ENCODE data around the gene UBR2. TPM values are rescaled to one million over a fixed set of nuclear protein-coding genes. Genes with fewer than 3 reads are reported as not detected.
"Not testable (repeated sequence)": the region's sequence is repeated elsewhere in the genome, so short reads cannot be mapped to it uniquely, and the experiment has no call there.

Gene UBR2
- total RNA-seq, 1 donor = 30.7 TPM

DNA sequence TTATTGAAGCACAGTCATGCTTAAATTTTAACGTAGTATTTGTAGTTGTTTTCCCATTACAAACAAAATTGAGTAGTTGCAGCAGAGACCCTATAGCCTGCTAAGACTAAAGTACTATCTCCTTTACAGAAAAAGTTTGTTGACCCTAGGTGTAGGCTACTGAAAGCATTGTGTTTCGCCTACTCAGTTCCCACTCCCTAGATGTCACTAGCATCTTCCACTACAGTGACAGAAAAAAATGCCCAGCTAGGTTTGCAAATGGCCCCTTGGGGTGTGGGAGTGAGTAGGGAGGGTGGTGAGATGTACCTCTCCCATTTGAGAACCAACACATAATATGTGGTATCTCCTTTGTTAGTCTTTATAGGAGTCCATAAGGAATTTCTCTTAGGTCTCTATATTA, 34.5 kb downstream of the UBR2 start:
- TF ChIP-seq, protein P1, sequence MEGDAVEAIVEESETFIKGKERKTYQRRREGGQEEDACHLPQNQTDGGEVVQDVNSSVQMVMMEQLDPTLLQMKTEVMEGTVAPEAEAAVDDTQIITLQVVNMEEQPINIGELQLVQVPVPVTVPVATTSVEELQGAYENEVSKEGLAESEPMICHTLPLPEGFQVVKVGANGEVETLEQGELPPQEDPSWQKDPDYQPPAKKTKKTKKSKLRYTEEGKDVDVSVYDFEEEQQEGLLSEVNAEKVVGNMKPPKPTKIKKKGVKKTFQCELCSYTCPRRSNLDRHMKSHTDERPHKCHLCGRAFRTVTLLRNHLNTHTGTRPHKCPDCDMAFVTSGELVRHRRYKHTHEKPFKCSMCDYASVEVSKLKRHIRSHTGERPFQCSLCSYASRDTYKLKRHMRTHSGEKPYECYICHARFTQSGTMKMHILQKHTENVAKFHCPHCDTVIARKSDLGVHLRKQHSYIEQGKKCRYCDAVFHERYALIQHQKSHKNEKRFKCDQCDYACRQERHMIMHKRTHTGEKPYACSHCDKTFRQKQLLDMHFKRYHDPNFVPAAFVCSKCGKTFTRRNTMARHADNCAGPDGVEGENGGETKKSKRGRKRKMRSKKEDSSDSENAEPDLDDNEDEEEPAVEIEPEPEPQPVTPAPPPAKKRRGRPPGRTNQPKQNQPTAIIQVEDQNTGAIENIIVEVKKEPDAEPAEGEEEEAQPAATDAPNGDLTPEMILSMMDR (IDR thresholded peaks at IDR 0.05; ENCODE audit: insufficient read depth, low read depth, low read length) = no peak
- H3K4me3 ChIP-seq (ENCODE audit: low read depth, low read length) = no peak overlapping the region
- no peak for DNase-seq (ENCODE audit: low read depth)

DNA sequence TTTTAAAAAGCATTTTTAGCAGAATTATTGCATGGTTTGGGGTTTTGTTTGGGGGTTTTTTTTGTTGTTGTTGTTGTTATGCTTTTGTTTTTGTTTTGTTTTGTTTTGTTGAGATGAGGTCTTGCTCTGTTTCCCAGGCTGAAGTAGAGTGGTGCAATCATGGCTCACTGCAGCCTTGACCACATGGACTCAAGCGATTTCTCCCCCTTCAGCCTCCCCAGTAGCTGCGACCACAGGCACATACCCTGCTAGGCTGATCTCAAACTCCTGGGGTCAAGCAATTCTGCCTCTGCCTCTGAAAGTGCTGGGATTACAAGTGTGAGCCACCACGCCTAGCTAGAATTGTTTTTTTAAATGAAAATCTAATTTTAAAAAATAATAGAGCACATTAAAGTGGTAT, 35.7 kb downstream of the UBR2 start:
- peak; percentile 36 for DNase-seq (ENCODE audit: low read depth)
- no peak overlapping the region for H3K4me3 ChIP-seq (ENCODE audit: low read depth, low read length)
- TF ChIP-seq, protein P1 (IDR thresholded peaks at IDR 0.05; ENCODE audit: insufficient read depth, low read depth, low read length) = no peak

DNA sequence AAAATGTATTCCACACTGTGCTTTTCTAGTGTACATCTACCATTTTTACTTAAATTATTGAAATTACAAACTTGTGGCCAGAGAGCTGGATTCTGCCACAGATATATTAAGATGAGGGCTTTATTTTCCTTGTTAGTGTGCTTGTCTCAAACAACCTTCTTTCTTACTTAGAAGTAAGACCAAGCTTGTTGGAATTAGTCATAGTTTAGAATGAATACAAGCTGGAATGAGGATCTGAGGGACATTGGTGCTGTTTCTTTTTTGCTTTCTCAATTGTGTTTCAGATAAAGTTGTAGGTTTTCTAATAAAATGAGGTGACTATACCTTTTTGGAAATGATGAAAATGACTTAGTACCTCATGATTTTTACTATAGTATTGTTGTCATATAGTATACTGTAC, 40.3 kb downstream of the UBR2 start:
- H3K4me3 ChIP-seq (ENCODE audit: low read depth, low read length) = no peak overlapping the region
- DNase-seq (ENCODE audit: low read depth) = no peak
- TF ChIP-seq, protein P1 (IDR thresholded peaks at IDR 0.05; ENCODE audit: insufficient read depth, low read depth, low read length) = no peak

DNA sequence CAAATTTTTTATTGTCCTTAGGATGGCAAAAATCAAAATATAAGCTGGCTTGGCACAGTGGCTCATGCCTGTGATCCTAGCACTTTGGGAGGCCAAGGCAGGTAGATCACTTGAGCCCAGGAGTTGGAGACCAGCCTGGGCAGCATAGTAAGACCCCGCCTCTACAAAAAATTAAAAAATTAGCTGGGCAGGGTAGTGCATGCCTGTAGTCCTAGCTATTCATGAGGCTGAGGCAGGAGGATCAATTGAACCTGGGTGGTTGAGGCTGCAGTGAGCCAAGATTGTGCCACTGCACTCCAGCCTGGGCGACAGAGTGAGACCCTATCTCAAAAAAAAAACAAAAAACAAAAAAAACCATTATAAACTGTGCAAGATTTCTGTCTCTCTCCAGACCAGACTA, 40.9 kb downstream of the UBR2 start:
- not testable (repeated sequence) for H3K4me3 ChIP-seq (ENCODE audit: low read depth, low read length); DNase-seq (ENCODE audit: low read depth)

DNA sequence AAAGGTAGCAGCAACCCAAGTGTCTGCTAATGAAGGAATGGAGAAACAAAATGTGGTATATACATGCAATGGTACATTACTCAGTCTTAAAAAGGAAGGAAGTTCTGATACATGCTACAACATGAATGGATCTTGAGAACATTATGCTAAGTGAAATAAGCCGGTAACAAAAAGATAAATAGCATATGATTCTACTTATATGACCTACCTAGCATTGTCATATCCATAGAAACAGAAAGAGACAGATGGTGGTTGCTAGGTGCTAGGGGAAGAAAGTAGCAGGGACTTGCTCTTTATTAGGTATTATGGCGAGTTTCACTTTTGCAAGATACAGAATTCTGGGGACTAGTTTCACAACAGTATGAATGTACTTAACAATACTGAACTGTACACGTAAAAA, 46.6 kb downstream of the UBR2 start:
- no peak for DNase-seq (ENCODE audit: low read depth)

DNA sequence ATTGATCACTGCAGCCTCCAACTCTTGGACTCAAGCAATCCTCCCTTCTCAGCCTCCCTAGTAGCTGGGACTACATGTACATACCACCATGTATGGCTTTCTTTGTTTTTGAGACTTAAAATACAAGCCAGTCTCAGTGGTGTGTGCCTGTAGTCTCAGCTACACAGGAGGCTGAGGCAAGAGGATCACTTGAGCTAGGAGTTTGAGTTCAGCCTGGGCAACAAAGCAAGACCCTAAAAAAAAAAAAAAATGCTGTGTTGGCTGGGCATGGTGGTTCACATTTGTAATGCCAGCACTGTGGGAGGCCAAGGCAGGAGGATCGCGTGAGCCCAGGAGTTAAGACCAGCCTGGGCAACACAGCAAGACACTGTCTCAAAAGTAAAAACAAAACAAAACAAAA, 51.7 kb downstream of the UBR2 start:
- no peak overlapping the region for H3K4me3 ChIP-seq (ENCODE audit: low read depth, low read length)
- TF ChIP-seq, protein P1 (IDR thresholded peaks at IDR 0.05; ENCODE audit: insufficient read depth, low read depth, low read length) = no peak
- DNase-seq (ENCODE audit: low read depth) = no peak

More for the DNA sequence above, 46.6 kb downstream of the UBR2 start:
- no peak overlapping the region for H3K4me3 ChIP-seq (ENCODE audit: low read depth, low read length)
- TF ChIP-seq, protein P1 (IDR thresholded peaks at IDR 0.05; ENCODE audit: insufficient read depth, low read depth, low read length) = no peak

DNA sequence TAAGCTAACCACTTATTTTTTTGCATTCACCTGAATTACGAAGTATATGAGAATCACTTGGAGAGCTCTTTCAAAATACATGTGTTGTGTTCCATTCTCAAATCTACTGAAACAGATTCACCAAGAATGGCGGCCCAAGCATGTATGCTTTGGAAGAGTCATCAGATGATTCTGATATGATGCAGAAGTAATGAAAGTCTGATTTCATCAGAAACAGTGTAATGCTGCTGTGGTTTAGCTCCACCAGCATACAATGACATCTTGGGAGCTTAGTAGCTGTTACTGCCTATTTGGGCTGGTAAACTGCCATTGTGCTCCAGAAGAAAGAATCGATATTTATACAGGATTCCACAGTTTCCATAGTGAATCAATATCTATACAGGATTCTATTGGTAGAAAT, 52.9 kb downstream of the UBR2 start:
- TF ChIP-seq, protein P1 (IDR thresholded peaks at IDR 0.05; ENCODE audit: insufficient read depth, low read depth, low read length) = no peak
- H3K4me3 ChIP-seq (ENCODE audit: low read depth, low read length) = no peak overlapping the region
- no peak for DNase-seq (ENCODE audit: low read depth)
